OCI-LY7 (cell line): Measurements from ENCODE around the gene FOXP1. TPM values are rescaled to one million over a fixed set of nuclear protein-coding genes. Genes with fewer than 3 reads are reported as not detected.

Experiments
- BruUV-seq: library from RNA; stranded (reverse); fragments of 400-500 nt; replicated peaks from 2 replicates; lab custom pipeline; 2021; lab: Mats Ljungman, UMichigan
- CTCF ChIA-PET: fragments of 300-600 bp; sonication (Branson Sonifier 250); formaldehyde crosslinking; loops from one replicate; lab custom pipeline; 2022; ENCODE audit warnings: antibody characterized with exemption; ENCODE audit not compliant: unreplicated experiment; lab: Charles Lee
- POLR2A ChIA-PET: fragments of 300-600 bp; sonication (Branson Sonifier 250); formaldehyde crosslinking; loops from one replicate; lab custom pipeline; 2022; ENCODE audit warnings: antibody characterized with exemption; lab: Charles Lee
- DNase-seq: peaks from one replicate; pipeline ENCODE4 v3.0.0-alpha.2; 2015; ENCODE audit warnings: low spot score
- H2AFZ ChIP-seq: fragments of 200-600 bp; sonication (generic), shearing (Covaris generic); 2 replicates; pipeline ENCODE4 v1.6.1; 2014; ENCODE audit warnings: mild to moderate bottlenecking, antibody characterized with exemption, low read length, moderate library complexity
- H3K27ac ChIP-seq: fragments of 200-600 bp; sonication (generic); 2 replicates; pipeline ENCODE4 v1.5.1; 2014; ENCODE audit warnings: mixed run types, low read depth, mild to moderate bottlenecking, moderate library complexity, low read length, inconsistent platforms; ENCODE audit not compliant: poor library complexity, severe bottlenecking
- H3K36me3 ChIP-seq: fragments of 200-600 bp; sonication (generic); 2 replicates; pipeline ENCODE4 v1.6.1; 2014; ENCODE audit warnings: mild to moderate bottlenecking, antibody characterized with exemption, low read length, moderate library complexity, mixed read lengths; ENCODE audit not compliant: insufficient read depth
- H3K4me1 ChIP-seq: fragments of 200-600 bp; sonication (generic); 2 replicates; pipeline ENCODE4 v1.5.1; 2014; ENCODE audit warnings: mild to moderate bottlenecking, low read length; ENCODE audit not compliant: insufficient read depth, poor library complexity, severe bottlenecking
- H3K4me2 ChIP-seq: fragments of 200-600 bp; sonication (generic); 2 replicates; pipeline ENCODE4 v1.6.1; 2014; ENCODE audit warnings: mild to moderate bottlenecking, low read length
- H3K4me3 ChIP-seq: fragments of 200-600 bp; sonication (generic); 2 replicates; pipeline ENCODE4 v1.5.1; 2014; ENCODE audit warnings: mild to moderate bottlenecking, low read depth, low read length; ENCODE audit not compliant: poor library complexity, severe bottlenecking
- H3K79me2 ChIP-seq: fragments of 200-600 bp; sonication (generic); 2 replicates; pipeline ENCODE4 v1.6.1; 2016; ENCODE audit warnings: low read depth, mild to moderate bottlenecking, low read length, moderate library complexity, mixed read lengths; ENCODE audit not compliant: insufficient read depth
- H3K9me2 ChIP-seq: fragments of 200-600 bp; sonication (generic); 2 replicates; pipeline ENCODE4 v1.6.1; 2016; ENCODE audit warnings: mild to moderate bottlenecking, low read length, mixed read lengths; ENCODE audit not compliant: insufficient read depth
- H3K9me3 ChIP-seq: fragments of 200-600 bp; sonication (generic); 2 replicates; pipeline ENCODE4 v1.6.1; 2014; ENCODE audit warnings: mild to moderate bottlenecking, mixed run types, low read length, mixed read lengths
- H4K20me1 ChIP-seq: fragments of 200-600 bp; sonication (generic); 2 replicates; pipeline ENCODE4 v1.6.1; 2014; ENCODE audit warnings: mild to moderate bottlenecking, antibody characterized with exemption, low read length, moderate library complexity, mixed read lengths; ENCODE audit not compliant: insufficient read depth
- EZH2phosphoT487 ChIP-seq: fragments of 200-600 bp; sonication (generic); IDR thresholded peaks from 2 replicates; pipeline ENCODE4 v1.6.1; 2018; ENCODE audit warnings: low read depth, borderline replicate concordance, mild to moderate bottlenecking, mixed run types, antibody characterized with exemption, low read length, moderate library complexity, mixed read lengths
- intact Hi-C: fragments of 100-400 bp; cut with micrococcal nuclease; formaldehyde crosslinking; loops from one replicate; pipeline ENCODE4 v1.10.0; 2022; ENCODE audit not compliant: unreplicated experiment
- total RNA-seq, 2 experiments: library from RNA; depleted of rRNA in 1 of 2; stranded (reverse); fragments of >200 nt in 1 of 2; shearing (Covaris generic) in 1 of 2; gene quantifications; 2 replicates each; pipeline ENCODE4 v1.2.3, GENCODE V29; 2014 to 2022
- TF ChIP-seq, protein P1 (sequence below): fragments of 200-600 bp; sonication (generic); conservative IDR thresholded peaks from 2 replicates; pipeline ENCODE4 v1.5.1; 2014; ENCODE audit warnings: mild to moderate bottlenecking, antibody characterized with exemption, low read length, moderate library complexity, mixed read lengths

Gene FOXP1
- total RNA-seq, 2 experiments from 2014 or later, result 87.3 to 151 TPM

DNA sequence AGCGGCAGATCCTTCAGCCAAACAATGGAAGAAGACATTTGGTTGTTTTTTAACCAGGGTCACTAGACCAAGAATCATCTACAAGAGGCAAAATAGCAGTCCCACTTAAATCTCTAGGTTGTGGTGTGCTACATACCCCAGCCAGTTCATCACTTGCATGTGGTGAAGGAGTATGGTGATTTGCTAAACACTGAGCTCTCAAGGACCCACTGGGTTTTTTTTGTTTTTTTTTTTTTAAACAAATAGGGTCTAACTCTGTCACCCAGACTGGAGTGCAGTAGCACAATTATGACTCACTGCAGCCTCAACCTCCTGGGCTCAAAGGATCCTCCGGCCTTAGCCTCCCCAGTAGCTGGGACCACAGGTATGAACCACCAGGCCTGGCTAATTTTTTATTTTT lies 508.0 kb downstream of the FOXP1 start:
- no peaks in the 10 kb centered on the region for H3K9me2 ChIP-seq
- H4K20me1 ChIP-seq, result peaks cover 13% of the 10 kb centered on the region; the same call in 1 of the 2 replicates
- ChIA-PET POLR2A (interaction anchor here (1.0 to 1.2 kb wide), 2 partner anchors 11 kb away, joined by 3 read pairs; no protein-coding TSS in a partner anchor), CTCF (no interaction called here)
- 0 out of 2 replicates have a peak, but pooled peaks cover 6% of the 10 kb centered on the region for H3K79me2 ChIP-seq
- H3K36me3 ChIP-seq, result no peaks in the 10 kb centered on the region
- TF ChIP-seq, protein P1, sequence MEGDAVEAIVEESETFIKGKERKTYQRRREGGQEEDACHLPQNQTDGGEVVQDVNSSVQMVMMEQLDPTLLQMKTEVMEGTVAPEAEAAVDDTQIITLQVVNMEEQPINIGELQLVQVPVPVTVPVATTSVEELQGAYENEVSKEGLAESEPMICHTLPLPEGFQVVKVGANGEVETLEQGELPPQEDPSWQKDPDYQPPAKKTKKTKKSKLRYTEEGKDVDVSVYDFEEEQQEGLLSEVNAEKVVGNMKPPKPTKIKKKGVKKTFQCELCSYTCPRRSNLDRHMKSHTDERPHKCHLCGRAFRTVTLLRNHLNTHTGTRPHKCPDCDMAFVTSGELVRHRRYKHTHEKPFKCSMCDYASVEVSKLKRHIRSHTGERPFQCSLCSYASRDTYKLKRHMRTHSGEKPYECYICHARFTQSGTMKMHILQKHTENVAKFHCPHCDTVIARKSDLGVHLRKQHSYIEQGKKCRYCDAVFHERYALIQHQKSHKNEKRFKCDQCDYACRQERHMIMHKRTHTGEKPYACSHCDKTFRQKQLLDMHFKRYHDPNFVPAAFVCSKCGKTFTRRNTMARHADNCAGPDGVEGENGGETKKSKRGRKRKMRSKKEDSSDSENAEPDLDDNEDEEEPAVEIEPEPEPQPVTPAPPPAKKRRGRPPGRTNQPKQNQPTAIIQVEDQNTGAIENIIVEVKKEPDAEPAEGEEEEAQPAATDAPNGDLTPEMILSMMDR, result no peak
- no peak for TF ChIP-seq EZH2phosphoT487
- DNase-seq, result no peak
- H3K27ac ChIP-seq, result no peak overlapping the region
- H3K4me1 ChIP-seq, result peaks cover 24% of the 10 kb centered on the region
- no TSS peak for BruUV-seq
- H3K4me3 ChIP-seq, result no peak overlapping the region
- intact Hi-C loops, result no loop called here
- no peaks in the 10 kb centered on the region for H3K9me3 ChIP-seq
- H3K4me2 ChIP-seq, result no peak overlapping the region
- H2AFZ ChIP-seq, result no peak overlapping the region

DNA sequence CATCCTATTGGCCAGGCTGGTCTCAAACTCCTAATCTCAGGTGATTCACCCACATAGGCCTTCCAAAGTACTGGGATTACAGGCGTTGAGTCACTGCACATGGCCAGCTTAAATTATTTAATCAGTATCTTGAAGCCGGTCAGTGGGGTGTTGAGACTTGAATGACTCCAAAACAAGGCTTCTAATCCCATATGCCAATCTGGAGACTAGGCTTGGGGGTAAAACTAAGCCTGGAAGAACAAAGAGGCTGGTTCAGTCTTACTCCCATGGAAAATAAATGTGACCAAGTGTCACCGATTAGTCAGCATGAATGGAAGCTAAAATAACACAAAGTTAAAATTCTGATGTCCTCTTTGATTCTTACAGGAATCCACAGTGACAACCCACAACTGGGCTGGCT lies 509.1 kb downstream of the FOXP1 start:
- Histone ChIP-seq H3K36me3 (no peaks in the 10 kb centered on the region), H3K4me1 (peaks cover 32% of the 10 kb centered on the region), H2AFZ (no peak overlapping the region), H4K20me1 (peaks cover 9% of the 10 kb centered on the region; the same call in 1 of the 2 replicates), H3K27ac (no peak overlapping the region), H3K4me3 (no peak overlapping the region), H3K9me3 (no peaks in the 10 kb centered on the region), H3K9me2 (no peaks in the 10 kb centered on the region), H3K79me2 (peaks cover 10% of the 10 kb centered on the region; the same call in 1 of the 2 replicates), H3K4me2 (no peak overlapping the region)
- no TSS peak for BruUV-seq
- ChIA-PET POLR2A (interaction anchor here (1.1 kb wide), 1 partner anchor 12 kb away, joined by 4 read pairs; no protein-coding TSS in a partner anchor), CTCF (no interaction called here)
- intact Hi-C loops, result no loop called here
- TF ChIP-seq EZH2phosphoT487, result no peak
- TF ChIP-seq, protein P1, result no peak
- no peak for DNase-seq

DNA sequence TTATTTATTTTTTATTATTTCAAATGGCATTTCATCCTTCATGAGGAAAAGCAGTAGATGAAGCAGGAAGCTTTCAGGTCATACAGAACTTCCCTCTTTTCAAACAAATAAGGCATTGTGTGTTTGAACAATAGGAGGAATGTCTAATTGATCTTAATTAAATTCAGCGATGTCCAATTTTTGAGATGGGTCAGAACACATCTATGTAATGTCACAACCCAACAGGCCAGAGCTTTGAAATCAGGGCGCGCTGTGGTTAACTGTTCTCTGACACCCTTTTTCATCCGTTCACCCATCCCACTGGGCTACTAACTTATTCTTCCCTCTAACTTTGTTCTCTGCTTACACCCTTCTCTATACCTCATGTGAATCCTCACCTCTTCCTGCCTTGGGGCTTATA lies 510.5 kb downstream of the FOXP1 start:
- H3K27ac ChIP-seq, result no peak overlapping the region
- peaks cover 17% of the 10 kb centered on the region; the same call in 1 of the 2 replicates for H3K79me2 ChIP-seq
- H3K9me2 ChIP-seq, result no peaks in the 10 kb centered on the region
- no peaks in the 10 kb centered on the region for H3K9me3 ChIP-seq
- intact Hi-C loops, result no loop called here
- peaks cover 16% of the 10 kb centered on the region; the same call in 1 of the 2 replicates for H4K20me1 ChIP-seq
- DNase-seq, result no peak
- no TSS peak for BruUV-seq
- no peak overlapping the region for H3K4me2 ChIP-seq
- TF ChIP-seq, protein P1, result no peak
- no peak for TF ChIP-seq EZH2phosphoT487
- peaks cover 36% of the 10 kb centered on the region for H3K4me1 ChIP-seq
- POLR2A ChIA-PET, result no interaction called here
- no peak overlapping the region for H3K4me3 ChIP-seq
- CTCF ChIA-PET, result no interaction called here
- H3K36me3 ChIP-seq, result no peaks in the 10 kb centered on the region
- no peak overlapping the region for H2AFZ ChIP-seq
